ENCODE measurements around the gene SCN9A. TPM values are rescaled to one million over a fixed set of nuclear protein-coding genes. Genes with fewer than 3 reads are reported as not detected.
"Not testable (repeated sequence)": the region's sequence is repeated elsewhere in the genome, so short reads cannot be mapped to it uniquely, and the experiment has no call there.

The SCN9A gene
- total RNA-seq, 1 experiment from 2014 or later: 1.3 TPM

DNA sequence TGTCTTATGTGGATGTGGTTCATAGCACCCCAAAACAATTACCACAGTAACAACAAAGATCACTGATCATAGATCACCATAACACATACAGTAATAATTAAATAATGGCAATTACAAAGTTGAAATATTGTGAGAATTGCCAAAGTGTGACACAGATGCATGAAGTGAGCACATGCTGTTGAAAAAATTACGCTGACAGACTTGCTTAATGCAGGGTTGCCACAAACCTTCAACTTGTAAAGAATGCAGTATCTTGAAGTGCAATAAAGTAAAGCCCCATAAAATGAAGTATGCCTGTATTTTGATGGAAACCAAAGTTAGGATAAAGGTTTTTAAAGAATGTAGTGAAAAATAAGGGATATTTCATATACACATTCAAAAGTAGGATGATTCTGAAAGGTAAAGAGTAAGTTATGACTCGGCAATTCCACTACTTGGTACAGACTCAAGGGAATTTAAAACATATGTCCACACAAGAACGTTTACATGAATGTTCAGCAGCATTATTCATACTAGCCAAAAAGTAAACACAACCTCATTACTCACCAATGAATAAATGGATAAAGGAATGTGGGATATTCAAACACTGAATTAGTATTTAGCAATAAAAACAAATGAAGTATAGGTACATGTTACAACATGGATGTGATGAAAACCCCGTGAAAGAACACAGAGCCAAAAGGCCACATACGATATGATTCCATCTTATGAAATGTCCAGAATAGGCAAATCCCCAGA is 61.6 kb downstream of the SCN9A start:
- Histone ChIP-seq H3K9me3 (ENCODE audit: control insufficient read depth, low read depth, low read length) (no peaks in the 10 kb centered on the region), H2AK5ac (ENCODE audit: insufficient read length, low read length) (no peak overlapping the region), H3K79me2 (ENCODE audit: insufficient read depth, low read length) (no peaks in the 10 kb centered on the region), H3K23ac (ENCODE audit: insufficient read length, low read depth, low read length) (no peak overlapping the region), H3K4me1 (ENCODE audit: insufficient read depth, low read length) (no peaks in the 10 kb centered on the region), H3K18ac (ENCODE audit: insufficient read length, low read depth, low read length) (no peak overlapping the region), H4K8ac (replicated peaks; ENCODE audit: insufficient read length, low read depth, low read length) (no peak overlapping the region), H2BK12ac (ENCODE audit: insufficient read length, low read depth, low read length) (no peak overlapping the region), H2BK15ac (ENCODE audit: low read depth, low read length) (no peak overlapping the region), H4K5ac (ENCODE audit: insufficient read length, low read depth, low read length) (no peak overlapping the region), H2AFZ (ENCODE audit: low read length) (no peak overlapping the region), H3T11ph (ENCODE audit: low read length) (no peak overlapping the region), H4K20me1 (ENCODE audit: control insufficient read depth, insufficient read depth, insufficient read length) (no peaks in the 10 kb centered on the region), H3K4me2 (ENCODE audit: insufficient read depth, insufficient read length, low read length) (no peak overlapping the region), H3K27me3 (ENCODE audit: insufficient read depth, low read length) (no peaks in the 10 kb centered on the region), H3K23me2 (ENCODE audit: insufficient read length, low read depth, low read length, poor library complexity, severe bottlenecking) (no peaks in the 10 kb centered on the region), H3K4ac (ENCODE audit: low read depth, low read length) (no peak overlapping the region), H3K27ac (ENCODE audit: insufficient read length, low read depth, low read length) (no peak overlapping the region), H3K14ac (ENCODE audit: insufficient read depth, low read length) (no peak overlapping the region), H2BK120ac (ENCODE audit: low read depth, low read length, poor library complexity, severe bottlenecking) (no peak overlapping the region), H3K56ac (ENCODE audit: insufficient read length, low read depth, low read length) (no peak overlapping the region), H2BK20ac (ENCODE audit: low read depth, low read length, poor library complexity, severe bottlenecking) (no peak overlapping the region), H2BK5ac (ENCODE audit: insufficient read length, low read length) (no peak overlapping the region), H3K79me1 (ENCODE audit: insufficient read depth, low read depth, low read length, poor library complexity, severe bottlenecking) (no peaks in the 10 kb centered on the region), H4K91ac (ENCODE audit: insufficient read length, low read depth, low read length) (no peak overlapping the region), H3K9ac (ENCODE audit: extremely low read depth, insufficient read length, low read length) (no peak overlapping the region)
- H3K9me3 Mint-ChIP-seq: no peaks in the 10 kb centered on the region
- no peaks in the 10 kb centered on the region for H3K27me3 Mint-ChIP-seq (ENCODE audit: low read depth)
- no peaks in the 10 kb centered on the region for H3K4me1 Mint-ChIP-seq
- no peak for DNase-seq
- no CpG with 5 or more reads among the region's 5 CpGs for WGBS (ENCODE audit: extremely low coverage, insufficient read length, low lambda C conversion rate)
- H3K4me3 Mint-ChIP-seq: no peak overlapping the region
- H3K27ac Mint-ChIP-seq: peak overlapping the region in 1 of 3 experiments; percentile 4; a peak in 1 of 7 replicates
- TF ChIP-seq, protein P1, sequence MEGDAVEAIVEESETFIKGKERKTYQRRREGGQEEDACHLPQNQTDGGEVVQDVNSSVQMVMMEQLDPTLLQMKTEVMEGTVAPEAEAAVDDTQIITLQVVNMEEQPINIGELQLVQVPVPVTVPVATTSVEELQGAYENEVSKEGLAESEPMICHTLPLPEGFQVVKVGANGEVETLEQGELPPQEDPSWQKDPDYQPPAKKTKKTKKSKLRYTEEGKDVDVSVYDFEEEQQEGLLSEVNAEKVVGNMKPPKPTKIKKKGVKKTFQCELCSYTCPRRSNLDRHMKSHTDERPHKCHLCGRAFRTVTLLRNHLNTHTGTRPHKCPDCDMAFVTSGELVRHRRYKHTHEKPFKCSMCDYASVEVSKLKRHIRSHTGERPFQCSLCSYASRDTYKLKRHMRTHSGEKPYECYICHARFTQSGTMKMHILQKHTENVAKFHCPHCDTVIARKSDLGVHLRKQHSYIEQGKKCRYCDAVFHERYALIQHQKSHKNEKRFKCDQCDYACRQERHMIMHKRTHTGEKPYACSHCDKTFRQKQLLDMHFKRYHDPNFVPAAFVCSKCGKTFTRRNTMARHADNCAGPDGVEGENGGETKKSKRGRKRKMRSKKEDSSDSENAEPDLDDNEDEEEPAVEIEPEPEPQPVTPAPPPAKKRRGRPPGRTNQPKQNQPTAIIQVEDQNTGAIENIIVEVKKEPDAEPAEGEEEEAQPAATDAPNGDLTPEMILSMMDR (conservative IDR thresholded peaks at IDR 0.05): no peak
- no peaks in the 10 kb centered on the region for H3K36me3 Mint-ChIP-seq (ENCODE audit: insufficient read depth in 1 of 3, low read depth in 3 of 3)

DNA sequence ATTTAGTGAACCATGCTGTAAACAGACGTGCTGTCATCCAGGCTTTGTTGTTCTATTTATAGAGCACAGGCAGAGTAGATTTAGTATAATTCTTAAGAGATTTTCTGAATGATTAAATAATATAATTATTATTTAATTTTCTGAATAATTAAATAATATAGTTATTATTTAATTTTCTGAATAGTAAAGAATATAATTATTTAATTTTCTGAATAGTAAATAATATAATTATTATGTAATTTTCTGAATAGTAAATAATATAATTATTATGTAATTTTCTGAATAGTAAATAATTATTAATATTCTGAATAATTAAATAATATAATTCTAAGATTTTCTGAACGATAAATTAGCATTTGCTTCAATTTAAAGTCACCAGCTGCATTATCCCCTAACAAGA is 62.9 kb downstream of the SCN9A start:
- H3K23ac ChIP-seq (ENCODE audit: insufficient read length, low read depth, low read length); H2BK15ac ChIP-seq (ENCODE audit: low read depth, low read length); H3K27ac Mint-ChIP-seq; H4K8ac ChIP-seq (replicated peaks; ENCODE audit: insufficient read length, low read depth, low read length); H3K14ac ChIP-seq (ENCODE audit: insufficient read depth, low read length); H3T11ph ChIP-seq (ENCODE audit: low read length); H3K4me1 Mint-ChIP-seq; H2AFZ ChIP-seq (ENCODE audit: low read length); H3K18ac ChIP-seq (ENCODE audit: insufficient read length, low read depth, low read length); H3K4me2 ChIP-seq (ENCODE audit: insufficient read depth, insufficient read length, low read length); DNase-seq; H3K79me2 ChIP-seq (ENCODE audit: insufficient read depth, low read length); H3K4me3 Mint-ChIP-seq; H2BK12ac ChIP-seq (ENCODE audit: insufficient read length, low read depth, low read length); H2BK20ac ChIP-seq (ENCODE audit: low read depth, low read length, poor library complexity, severe bottlenecking); H2BK5ac ChIP-seq (ENCODE audit: insufficient read length, low read length); H3K9ac ChIP-seq (ENCODE audit: extremely low read depth, insufficient read length, low read length); H3K56ac ChIP-seq (ENCODE audit: insufficient read length, low read depth, low read length); H3K9me3 ChIP-seq (ENCODE audit: control insufficient read depth, low read depth, low read length); H4K91ac ChIP-seq (ENCODE audit: insufficient read length, low read depth, low read length); H4K5ac ChIP-seq (ENCODE audit: insufficient read length, low read depth, low read length); H3K79me1 ChIP-seq (ENCODE audit: insufficient read depth, low read depth, low read length, poor library complexity, severe bottlenecking); H3K27me3 Mint-ChIP-seq (ENCODE audit: low read depth); H3K4ac ChIP-seq (ENCODE audit: low read depth, low read length); H3K27me3 ChIP-seq (ENCODE audit: insufficient read depth, low read length); H2BK120ac ChIP-seq (ENCODE audit: low read depth, low read length, poor library complexity, severe bottlenecking); H3K9me3 Mint-ChIP-seq; H4K20me1 ChIP-seq (ENCODE audit: control insufficient read depth, insufficient read depth, insufficient read length); H2AK5ac ChIP-seq (ENCODE audit: insufficient read length, low read length); H3K36me3 Mint-ChIP-seq (ENCODE audit: insufficient read depth in 1 of 3, low read depth in 3 of 3); H3K27ac ChIP-seq (ENCODE audit: insufficient read length, low read depth, low read length); H3K4me1 ChIP-seq (ENCODE audit: insufficient read depth, low read length); H3K23me2 ChIP-seq (ENCODE audit: insufficient read length, low read depth, low read length, poor library complexity, severe bottlenecking): not testable (repeated sequence)
- no CpG with 5 or more reads among the region's 2 CpGs for WGBS (ENCODE audit: extremely low coverage, insufficient read length, low lambda C conversion rate)

Data from H9 (cell line).